LNCaP clone FGC (cell line): ENCODE data around the gene KCNH4.
"Not testable (repeated sequence)": the region's sequence is repeated elsewhere in the genome, so short reads cannot be mapped to it uniquely, and the experiment has no call there.

ENCODE experiments used
- DNase-seq: peaks from one replicate; pipeline ENCODE4 v3.0.0-alpha.2; 2011; ENCODE audit warnings: low read depth
- H3K4me3 ChIP-seq: 2 replicates; pipeline ENCODE4 v1.5.1; 2011; ENCODE audit warnings: mild to moderate bottlenecking, low read depth, low read length, control low read depth
- CTCF ChIP-seq: IDR thresholded peaks from 2 replicates; pipeline ENCODE4 v1.5.1; 2012; ENCODE audit warnings: mild to moderate bottlenecking; ENCODE audit not compliant: control insufficient read depth, insufficient read depth; ENCODE audit errors: extremely low read depth

The KCNH4 gene

GRCh38 chr17:42214156-42214555 lies 33.2 kb upstream of the KCNH4 start:
- no peak overlapping the region for H3K4me3 ChIP-seq
- no peak for DNase-seq
- TF ChIP-seq CTCF, result no peak

- no peak for TF ChIP-seq CTCF
- no peak for DNase-seq
- H3K4me3 ChIP-seq, result no peak overlapping the region
These were observed 31.4 kb upstream of the KCNH4 start for GRCh38 chr17:42212382-42212781.

- not testable (repeated sequence) for DNase-seq, H3K4me3 ChIP-seq
These were observed 31.0 kb upstream of the KCNH4 start for GRCh38 chr17:42211921-42212341.

GRCh38 chr17:42210046-42210445 lies 29.1 kb upstream of the KCNH4 start:
- no peak overlapping the region for H3K4me3 ChIP-seq
- no peak for DNase-seq
- TF ChIP-seq CTCF, result no peak

- DNase-seq, H3K4me3 ChIP-seq: not testable (repeated sequence)
These were observed 25.2 kb upstream of the KCNH4 start for GRCh38 chr17:42206153-42206612.

- no peak for TF ChIP-seq CTCF
- H3K4me3 ChIP-seq, result no peak overlapping the region
- DNase-seq, result no peak
These were observed 22.4 kb upstream of the KCNH4 start for GRCh38 chr17:42203354-42203753.

GRCh38 chr17:42202696-42203095 lies 21.8 kb upstream of the KCNH4 start:
- no peak for DNase-seq
- no peak overlapping the region for H3K4me3 ChIP-seq
- no peak for TF ChIP-seq CTCF

- no peak for TF ChIP-seq CTCF
- no peak for DNase-seq
- no peak overlapping the region for H3K4me3 ChIP-seq
These were observed 21.2 kb upstream of the KCNH4 start for GRCh38 chr17:42202159-42202558.
